PC-3 (cell line): ENCODE measurements around the gene AACS. TPM values are rescaled to one million over a fixed set of nuclear protein-coding genes. Genes with fewer than 3 reads are reported as not detected.

ENCODE experiments used
- ATAC-seq: fragments of 200-7000 bp; cut with Tn5 transposase; 2 replicates; pipeline ENCODE4 v1.9.1; 2020; ENCODE audit warnings: mild to moderate bottlenecking, moderate library complexity
- Bru-seq: library from RNA; stranded (reverse); fragments of 400-500 nt; gene quantifications from one replicate; lab custom pipeline; 2021; lab: Mats Ljungman, UMichigan
- BruChase-seq, 2 experiments: library from RNA; stranded (reverse); fragments of 400-500 nt; gene quantifications; one replicate each; lab custom pipeline; 2021; lab: Mats Ljungman, UMichigan
- BruUV-seq: library from RNA; stranded (reverse); fragments of 400-500 nt; replicated peaks from 2 replicates; lab custom pipeline; 2021; lab: Mats Ljungman, UMichigan
- CTCF ChIA-PET: fragments of 300-600 bp; sonication (Branson Sonifier 250); formaldehyde crosslinking; loops from one replicate; lab custom pipeline; 2022; ENCODE audit warnings: antibody characterized with exemption; lab: Charles Lee
- POLR2A ChIA-PET: fragments of 300-600 bp; sonication (Branson Sonifier 250); formaldehyde crosslinking; loops from one replicate; lab custom pipeline; 2022; ENCODE audit warnings: antibody characterized with exemption; ENCODE audit not compliant: unreplicated experiment; lab: Charles Lee
- DNase-seq: peaks from one replicate; pipeline ENCODE4 v3.0.0-alpha.2; 2015
- H2AFZ ChIP-seq: fragments of 300-600 bp; sonication (generic); 2 replicates; pipeline ENCODE4 v1.6.0; 2016; ENCODE audit warnings: antibody characterized with exemption, low read length
- H3F3A ChIP-seq: fragments of 300-600 bp; sonication (generic); one replicate; pipeline ENCODE4 v1.6.0; 2017; ENCODE audit warnings: antibody characterized with exemption, low read length, control low read depth, mild to moderate bottlenecking; ENCODE audit not compliant: unreplicated experiment
- H3K27ac ChIP-seq: fragments of 300-600 bp; sonication (generic); 2 replicates; pipeline ENCODE4 v1.5.1; 2016; ENCODE audit warnings: mild to moderate bottlenecking, low read length
- H3K27me3 ChIP-seq: fragments of 300-600 bp; sonication (generic); 2 replicates; pipeline ENCODE4 v1.6.1; 2016; ENCODE audit warnings: low read length, mixed read lengths
- H3K36me3 ChIP-seq: fragments of 300-600 bp; sonication (generic); 2 replicates; pipeline ENCODE4 v1.6.1; 2016; ENCODE audit warnings: low read depth, mixed run types, low read length, mixed read lengths
- H3K4me1 ChIP-seq: fragments of 300-600 bp; sonication (generic); 2 replicates; pipeline ENCODE4 v1.5.1; 2016; ENCODE audit warnings: low read length; ENCODE audit not compliant: insufficient read depth
- H3K4me2 ChIP-seq: fragments of 300-600 bp; sonication (generic); 2 replicates; pipeline ENCODE4 v1.6.0; 2016; ENCODE audit warnings: low read length
- H3K4me3 ChIP-seq: fragments of 300-600 bp; sonication (generic); 2 replicates; pipeline ENCODE4 v1.5.1; 2016; ENCODE audit warnings: mild to moderate bottlenecking, low read length, mixed read lengths
- H3K79me2 ChIP-seq: fragments of 300-600 bp; sonication (generic); 2 replicates; pipeline ENCODE4 v1.6.1; 2017; ENCODE audit warnings: low read length, mixed read lengths
- H3K9ac ChIP-seq: fragments of 300-600 bp; sonication (generic); 2 replicates; pipeline ENCODE4 v1.6.0; 2016; ENCODE audit warnings: mild to moderate bottlenecking, low read length
- H3K9me2 ChIP-seq: fragments of 300-600 bp; sonication (generic); replicated peaks from 2 replicates; pipeline ENCODE4 v1.6.1; 2016; ENCODE audit warnings: mixed run types, low read length, mixed read lengths
- H3K9me3 ChIP-seq: fragments of 300-600 bp; sonication (generic); 2 replicates; pipeline ENCODE4 v1.6.1; 2016; ENCODE audit warnings: low read length, mixed read lengths
- H4K20me1 ChIP-seq: fragments of 300-600 bp; sonication (generic); 2 replicates; pipeline ENCODE4 v1.6.1; 2016; ENCODE audit warnings: low read length, mixed read lengths
- CTCF ChIP-seq: fragments of 300-600 bp; sonication (generic); conservative IDR thresholded peaks from 2 replicates; pipeline ENCODE4 v1.5.1; 2017; ENCODE audit warnings: antibody characterized with exemption, low read depth, mild to moderate bottlenecking, low read length
- EZH2 ChIP-seq: fragments of 300-600 bp; sonication (generic); IDR thresholded peaks from one replicate; pipeline ENCODE4 v1.6.1; 2017; ENCODE audit warnings: antibody characterized with exemption, mild to moderate bottlenecking, low read length; ENCODE audit not compliant: unreplicated experiment
- EZH2phosphoT487 ChIP-seq: fragments of 300-600 bp; sonication (generic); IDR thresholded peaks from 2 replicates; pipeline ENCODE4 v1.6.1; 2018; ENCODE audit warnings: mild to moderate bottlenecking, antibody characterized with exemption, low read length, borderline replicate concordance
- intact Hi-C: fragments of 100-400 bp; cut with micrococcal nuclease; formaldehyde crosslinking; loops from 2 replicates; pipeline ENCODE4 v1.9.0; 2023
- long read RNA-seq: library from polyadenylated mRNA; unstranded; transcript quantifications from one replicate; pipeline ENCODE4 v2.0.0, GENCODE V29; 2021; ENCODE audit not compliant: unreplicated experiment
- total RNA-seq: library from RNA; depleted of rRNA; stranded (reverse); fragments of >200 nt; gene quantifications from 2 replicates; pipeline ENCODE4 v1.2.3, GENCODE V29; 2014; rRNA removed

Gene AACS
- 31.9 and 37.6 TPM in 2 replicates for total RNA-seq
- Bru-seq, nascent RNA: percentile 80 among the genes with signal in this experiment
- BruChase-seq, experiment 1, labeled RNA remaining after a 6-hour chase: percentile 75 among the genes with signal in this experiment
- percentile 77 among the genes with signal in this experiment for BruChase-seq, experiment 2, labeled RNA remaining after a 2-hour chase
- long read RNA-seq, transcript AACS-201 (18 exons, 3,316 nt): major isoform, 46 of 93 reads
- long read RNA-seq, partial matches to known transcripts: 12 of 93 reads
- long read RNA-seq, other reads (novel, unspliced or antisense): 35 of 93 reads

DNA sequence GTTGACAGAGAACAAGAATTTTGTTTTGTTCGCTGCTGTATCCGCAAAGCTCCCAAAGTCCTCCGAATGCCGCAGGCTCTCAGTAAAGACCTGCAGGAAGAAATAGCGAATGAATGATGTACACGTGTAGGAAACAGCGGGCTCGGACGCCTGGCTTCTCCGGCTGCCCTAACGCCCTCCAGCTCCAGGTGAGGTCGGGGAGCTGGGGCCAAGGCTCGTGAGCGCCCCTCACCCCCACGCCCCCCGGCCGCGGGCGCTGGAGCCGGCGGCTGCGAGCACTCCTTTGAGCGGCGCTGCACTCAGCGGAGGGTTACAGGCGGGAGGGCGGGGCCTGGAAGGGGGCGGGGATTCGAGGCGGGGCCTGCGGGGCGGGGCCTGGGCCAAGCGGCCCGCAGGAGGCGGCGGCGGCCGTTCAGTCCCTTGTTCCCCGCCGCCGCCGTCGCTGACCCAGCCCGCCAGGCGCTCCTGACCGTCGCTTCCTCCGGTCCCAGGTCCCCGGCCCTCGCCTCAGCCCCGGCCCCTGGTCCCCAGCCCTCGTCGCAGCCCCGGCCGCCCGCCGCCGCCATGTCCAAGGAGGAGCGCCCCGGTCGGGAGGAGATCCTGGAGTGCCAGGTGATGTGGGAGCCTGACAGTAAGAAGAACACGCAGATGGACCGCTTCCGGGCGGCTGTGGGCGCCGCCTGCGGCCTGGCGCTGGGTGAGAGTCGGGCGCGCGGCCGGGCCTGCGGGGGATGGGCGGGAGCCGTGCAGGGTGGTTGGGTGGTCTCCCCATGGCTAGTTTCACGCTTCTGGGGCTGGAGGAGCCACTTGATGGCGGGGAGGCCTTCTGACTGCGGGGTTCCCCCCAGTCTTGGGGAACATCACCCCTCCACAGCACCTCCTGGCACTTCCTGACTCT is at the start of gene AACS:
AACS (plus strand) TSS at position 415 of the 898 bp plus-strand sequence; CDS start at position 565, 150 bp downstream.
- Histone ChIP-seq H3K9me2 (no peaks in the 10 kb centered on the region), H3K9me3 (no peaks in the 10 kb centered on the region), H2AFZ (peak within 1 kb of the TSS; percentile 100), H3F3A (no peaks in the 10 kb centered on the region), H3K79me2 (peaks cover 48% of the 10 kb centered on the region), H3K27ac (no peak within 1 kb of the TSS), H3K36me3 (peaks cover 1% of the 10 kb centered on the region; the same call in 1 of the 2 replicates), H3K9ac (peak within 1 kb of the TSS; percentile 75), H3K27me3 (no peaks in the 10 kb centered on the region), H3K4me3 (peak within 1 kb of the TSS; percentile 98), H3K4me2 (peak within 1 kb of the TSS; percentile 100), H4K20me1 (0 out of 2 replicates have a peak, but pooled peaks cover 4% of the 10 kb centered on the region), H3K4me1 (peaks cover 22% of the 10 kb centered on the region)
- TSS peak; percentile 37 for BruUV-seq
- intact Hi-C loops: loop anchor here (1.0 to 2.0 kb wide), 2 partner anchors 16 to 70 kb away; no protein-coding TSS in a partner anchor
- ChIA-PET CTCF (no interaction called here), POLR2A (interaction anchor here (1.0 kb wide), 1 partner anchor 16 kb away, joined by 12 read pairs; no protein-coding TSS in a partner anchor)
- peak; percentile 72 for DNase-seq
- ATAC-seq: peak; percentile 92
- TF ChIP-seq EZH2phosphoT487: no peak

DNA sequence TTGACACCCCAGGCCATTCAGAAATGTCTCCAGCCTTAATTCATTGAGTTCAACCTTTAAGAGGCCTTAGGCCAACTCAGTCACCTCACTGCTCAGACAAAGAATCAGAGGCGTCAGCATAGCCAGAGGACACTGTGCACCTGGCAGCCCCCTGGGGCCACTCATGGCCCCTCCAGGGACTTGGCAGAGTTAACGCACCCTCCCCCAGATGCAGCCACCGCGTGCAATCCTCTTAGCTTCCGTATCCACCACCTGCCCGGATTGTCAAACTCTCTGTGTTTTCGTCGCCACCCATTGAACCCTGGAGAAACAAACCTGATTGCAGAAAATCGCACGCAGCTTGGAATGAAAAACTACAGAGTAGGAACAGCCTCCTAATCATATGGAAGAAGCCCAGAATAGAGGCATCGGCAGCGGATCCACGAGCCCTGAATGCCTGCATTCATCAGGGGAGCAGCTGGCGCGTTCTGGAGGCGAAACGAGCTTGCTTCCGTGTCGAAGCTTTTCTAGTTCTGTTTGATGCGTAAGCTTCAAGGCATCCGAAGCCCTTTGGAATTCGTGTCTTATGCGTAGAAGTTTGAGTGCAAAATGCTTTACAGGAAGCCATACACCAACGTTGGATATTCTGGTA is 49.4 kb upstream of the AACS start:
- BruUV-seq: no TSS peak
- Histone ChIP-seq H3K4me3 (no peak overlapping the region), H3K9me2 (no peaks in the 10 kb centered on the region), H3F3A (no peaks in the 10 kb centered on the region), H2AFZ (no peak overlapping the region), H3K36me3 (peaks cover 20% of the 10 kb centered on the region), H3K4me1 (no peaks in the 10 kb centered on the region), H3K27me3 (no peaks in the 10 kb centered on the region), H4K20me1 (no peaks in the 10 kb centered on the region), H3K27ac (no peak overlapping the region), H3K4me2 (no peak overlapping the region), H3K9ac (no peak overlapping the region), H3K9me3 (no peaks in the 10 kb centered on the region), H3K79me2 (0 out of 2 replicates have a peak, but pooled peaks cover 4% of the 10 kb centered on the region)
- CTCF ChIA-PET: no interaction called here
- intact Hi-C loops: no loop called here
- TF ChIP-seq EZH2 (no peak), EZH2phosphoT487 (no peak)
- POLR2A ChIA-PET: no interaction called here
- ATAC-seq (no peak), DNase-seq (no peak)

GRCh38 chr12:125017801-125018200 is 47.4 kb upstream of the AACS start:
- H3K36me3 ChIP-seq: peaks cover 20% of the 10 kb centered on the region
- no TSS peak for BruUV-seq

More at GRCh38 chr12:125017801-125018200, 47.4 kb upstream of the AACS start:
- POLR2A ChIA-PET: no interaction called here
- Histone ChIP-seq H3K79me2 (no peaks in the 10 kb centered on the region), H3F3A (no peaks in the 10 kb centered on the region), H3K27me3 (no peaks in the 10 kb centered on the region), H3K4me1 (no peaks in the 10 kb centered on the region), H2AFZ (no peak overlapping the region), H3K27ac (no peak overlapping the region), H3K4me2 (no peak overlapping the region), H3K9ac (no peak overlapping the region), H3K9me3 (no peaks in the 10 kb centered on the region), H3K4me3 (no peak overlapping the region), H3K9me2 (no peaks in the 10 kb centered on the region), H4K20me1 (no peaks in the 10 kb centered on the region)
- intact Hi-C loops: no loop called here
- DNase-seq: no peak
- CTCF ChIA-PET: no interaction called here
- no peak for TF ChIP-seq EZH2
- no peak for TF ChIP-seq EZH2phosphoT487
- TF ChIP-seq CTCF: no peak
- no peak for ATAC-seq
